Activated naive CD4-positive, alpha-beta T cell (primary cell): ENCODE results near the gene STARD8.

Experiments used
- DNase-seq, 4 experiments: peaks; one replicate each; lab custom pipeline; 2025; lab: John Stamatoyannopoulos, UW

Gene STARD8

DNA sequence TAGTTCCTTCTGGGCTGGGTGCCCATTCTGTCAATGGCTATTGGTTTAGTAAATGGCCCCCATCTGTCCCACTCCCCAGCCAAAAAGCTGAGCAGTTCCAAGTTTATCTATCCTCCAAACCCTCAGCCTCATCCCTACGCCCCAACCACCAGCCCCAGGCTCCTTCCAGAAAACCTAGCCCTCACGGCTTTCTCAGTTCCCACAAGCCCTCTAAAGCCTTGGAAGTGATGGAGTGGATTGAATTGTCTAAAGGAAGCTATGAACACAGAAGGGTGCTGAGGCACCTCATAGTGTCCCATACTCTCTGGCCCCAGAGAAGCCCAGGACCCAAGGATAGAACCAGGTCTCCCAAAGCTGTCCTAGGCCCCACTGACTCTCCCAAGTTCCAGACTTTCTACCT is 105.8 kb downstream of the STARD8 start:
- no peak for DNase-seq

DNA sequence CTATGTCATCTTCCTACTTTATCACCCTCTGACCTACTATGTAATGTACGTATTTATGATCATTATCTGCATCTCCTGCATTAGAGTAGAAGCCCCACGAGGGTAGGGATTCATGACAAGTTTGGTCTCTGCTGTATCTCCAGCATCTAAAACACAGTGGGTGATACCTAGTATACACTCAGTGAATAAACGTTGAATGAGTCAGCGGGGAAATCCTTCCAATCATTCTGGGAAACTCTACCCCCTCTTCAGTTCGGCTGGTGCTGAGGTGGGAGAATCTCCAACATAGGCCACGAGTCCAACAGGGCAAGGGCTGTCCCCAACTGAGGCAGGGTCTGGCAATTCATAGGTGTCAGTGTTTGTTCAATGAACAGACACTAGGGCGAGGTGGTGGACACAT is 106.9 kb downstream of the STARD8 start:
- DNase-seq, result no peak

DNA sequence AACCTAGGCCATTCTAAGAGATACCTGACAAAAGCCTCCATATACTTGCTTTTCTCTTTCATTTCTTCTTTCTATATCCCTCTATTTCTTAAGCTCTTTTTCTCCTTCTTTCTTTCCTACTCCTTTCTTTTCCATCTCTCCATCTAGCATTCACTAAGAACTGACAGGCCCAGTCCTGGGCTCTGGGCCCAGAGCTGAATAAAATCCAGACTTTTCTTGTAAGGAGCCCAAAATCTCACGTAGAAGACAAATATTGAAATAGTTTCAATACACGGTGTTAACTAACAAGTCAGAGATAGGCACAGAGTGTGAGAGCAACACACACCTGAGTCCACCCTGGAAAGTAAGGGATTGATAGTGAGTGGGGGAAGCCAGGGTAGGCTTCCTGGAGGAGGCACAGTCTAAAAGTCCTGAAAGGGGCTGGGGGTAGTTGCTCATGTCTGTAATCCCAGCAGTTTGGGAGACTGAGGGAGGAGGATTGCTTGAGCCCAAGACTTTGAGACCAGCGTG is 108.2 kb downstream of the STARD8 start:
- DNase-seq, result no peak

DNA sequence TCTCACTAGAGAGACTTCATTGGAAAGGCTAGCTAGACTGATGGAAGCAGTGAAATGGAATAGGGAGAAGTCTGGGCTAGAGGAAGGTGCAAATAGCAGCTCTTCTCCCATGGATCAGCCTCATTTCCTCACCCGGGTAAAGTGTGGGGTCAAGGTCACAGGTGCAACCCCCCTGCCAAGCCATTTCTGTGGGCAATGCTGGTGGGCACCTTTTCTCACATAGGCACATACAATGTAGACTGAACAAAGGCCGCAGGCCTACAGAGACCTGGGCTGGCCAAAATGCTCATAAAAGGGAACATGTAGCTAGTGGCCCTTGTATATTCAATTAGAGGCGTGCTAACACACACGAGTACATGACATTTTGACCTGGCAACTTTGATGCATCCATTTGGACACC is 109.9 kb downstream of the STARD8 start:
- DNase-seq, result no peak

DNA sequence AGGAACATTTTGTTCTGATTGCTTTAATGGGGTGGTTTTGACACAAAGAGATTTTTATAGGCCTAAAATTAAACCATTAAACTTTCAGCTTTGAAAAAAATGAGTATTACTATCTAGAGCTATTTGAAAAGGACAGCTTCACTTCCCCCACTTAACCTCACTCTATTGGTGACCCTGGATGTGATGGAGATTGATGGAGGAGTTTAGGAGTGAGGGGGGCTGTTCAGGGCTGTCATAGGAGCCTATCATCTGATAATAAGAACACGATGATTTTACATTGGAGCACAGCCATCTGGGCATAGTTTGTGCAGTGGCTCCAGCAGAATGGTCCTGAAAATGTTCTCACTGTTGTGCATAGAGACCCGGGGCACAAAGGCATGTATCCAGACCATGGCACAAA is 110.3 kb downstream of the STARD8 start:
- DNase-seq, result no peak

DNA sequence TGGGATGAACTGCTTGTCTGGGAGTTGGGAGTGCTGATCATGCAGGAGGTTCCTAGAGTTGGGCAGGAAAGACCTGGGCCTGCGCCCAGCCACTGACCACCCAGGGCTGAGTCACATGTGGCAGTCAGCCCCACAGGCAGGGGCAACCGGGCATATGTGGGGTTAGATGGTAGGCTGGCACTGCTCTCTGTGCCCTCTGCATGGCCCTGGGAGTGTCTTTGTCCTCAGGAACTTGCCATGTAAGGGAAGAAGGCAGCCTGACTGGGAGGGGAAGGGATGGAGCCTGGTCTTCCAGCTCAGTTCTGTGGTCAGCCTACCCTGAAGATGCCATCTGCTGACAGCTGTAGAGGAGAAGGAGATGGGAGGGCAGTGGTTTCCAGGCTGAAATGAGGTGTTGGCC is 111.2 kb downstream of the STARD8 start:
- DNase-seq, result no peak

DNA sequence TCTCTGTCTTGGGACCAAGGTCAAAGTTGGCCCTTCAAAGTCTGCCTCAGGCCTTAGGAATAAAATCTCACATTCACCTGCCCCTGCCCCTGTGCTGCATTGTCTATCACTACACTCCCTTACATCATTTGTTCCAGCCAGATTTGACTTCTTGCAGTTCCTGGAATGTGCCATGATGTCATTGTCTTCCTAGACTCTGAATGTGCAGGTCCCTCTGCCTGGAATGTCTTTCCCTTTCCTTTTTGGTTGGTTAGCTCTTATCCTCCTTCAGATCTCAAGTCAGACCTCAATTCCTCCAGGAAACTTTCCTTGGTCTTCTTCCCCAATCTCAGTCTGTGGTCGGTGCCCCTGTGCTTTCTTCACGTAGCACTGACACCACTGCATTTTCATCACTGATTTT is 113.6 kb downstream of the STARD8 start:
- DNase-seq, result no peak

DNA sequence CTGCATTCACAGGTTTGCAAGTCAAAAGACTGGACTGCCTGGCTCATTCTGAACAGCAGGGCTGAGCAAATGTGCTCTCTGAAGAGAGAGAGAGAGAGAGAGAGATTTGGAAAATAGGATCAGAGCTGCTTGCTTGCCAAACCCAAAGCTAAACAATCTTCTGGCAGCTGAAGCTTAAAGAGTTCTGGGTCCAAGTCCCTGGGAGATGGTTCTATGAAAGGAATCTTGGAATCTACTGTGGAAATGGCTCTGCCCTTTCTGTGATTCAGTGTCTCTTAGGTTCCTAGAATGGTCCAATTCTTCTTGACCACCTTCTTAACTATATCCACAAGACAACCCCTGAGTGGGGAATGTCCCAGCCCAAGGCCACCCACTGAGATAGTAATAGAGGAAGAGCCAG is 115.3 kb downstream of the STARD8 start:
- no peak for DNase-seq

DNA sequence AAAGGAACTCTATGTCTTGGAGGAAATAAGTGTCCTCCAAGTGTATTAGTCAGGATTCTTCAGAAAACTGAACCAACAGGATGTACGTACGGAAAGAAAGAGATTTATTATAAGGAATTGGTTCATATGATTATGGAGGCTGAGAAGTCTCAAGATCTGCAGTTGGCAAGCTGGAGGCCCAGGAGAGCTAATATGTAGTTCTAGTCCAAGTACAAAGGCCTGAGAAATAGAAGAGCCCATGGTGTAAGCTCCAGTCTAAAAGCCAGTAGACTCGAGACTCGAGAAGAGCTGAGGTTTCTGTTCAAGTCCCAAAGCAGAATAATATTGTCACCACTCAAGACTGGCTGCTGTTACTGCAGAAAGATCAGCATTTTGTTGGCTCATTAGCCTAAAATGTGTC is 116.0 kb downstream of the STARD8 start:
- no peak for DNase-seq
